GM18519 (cell line): ENCODE measurements around the gene RETN.

Experiments used
- ATAC-seq: cut with Tn5 transposase; IDR thresholded peaks from one replicate; pipeline ENCODE4 v1.9.1; 2021; ENCODE audit warnings: mild to moderate bottlenecking, moderate library complexity; ENCODE audit not compliant: unreplicated experiment, low FRiP score

RETN gene

GRCh38 chr19:7657131-7657751 lies 11.6 kb upstream of the RETN start:
- no peak for ATAC-seq

- ATAC-seq, result peak; percentile 67
Measured at GRCh38 chr19:7658219-7658686, 10.6 kb upstream of the RETN start.

GRCh38 chr19:7661744-7662538 lies 6.9 kb upstream of the RETN start:
- ATAC-seq, result no peak

GRCh38 chr19:7662657-7663056 lies 6.2 kb upstream of the RETN start:
- ATAC-seq, result no peak

DNA sequence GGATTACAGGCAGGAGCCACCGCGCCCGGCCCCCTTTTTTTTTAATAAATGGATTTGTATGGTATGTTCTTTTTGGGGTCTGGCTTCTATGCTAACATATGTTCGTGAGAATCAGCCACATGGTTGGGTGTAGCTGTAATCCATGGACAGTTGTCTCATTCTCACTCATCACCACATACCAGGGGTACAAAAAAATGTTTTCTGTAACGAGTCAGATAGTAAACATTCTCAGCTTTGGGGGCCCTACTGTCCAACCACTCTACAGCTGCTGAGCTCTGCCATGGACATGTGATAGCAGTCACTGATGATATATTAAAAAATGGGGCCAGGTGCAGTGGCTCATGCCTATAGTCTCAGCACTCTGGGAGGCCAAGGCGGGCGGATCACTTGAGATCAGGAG lies 5.1 kb upstream of the RETN start:
- no peak for ATAC-seq

- no peak for ATAC-seq
Measured at GRCh38 chr19:7665076-7665475, 3.8 kb upstream of the RETN start.

GRCh38 chr19:7669641-7670040 lies 792 bp downstream of the RETN start:
- no peak for ATAC-seq

DNA sequence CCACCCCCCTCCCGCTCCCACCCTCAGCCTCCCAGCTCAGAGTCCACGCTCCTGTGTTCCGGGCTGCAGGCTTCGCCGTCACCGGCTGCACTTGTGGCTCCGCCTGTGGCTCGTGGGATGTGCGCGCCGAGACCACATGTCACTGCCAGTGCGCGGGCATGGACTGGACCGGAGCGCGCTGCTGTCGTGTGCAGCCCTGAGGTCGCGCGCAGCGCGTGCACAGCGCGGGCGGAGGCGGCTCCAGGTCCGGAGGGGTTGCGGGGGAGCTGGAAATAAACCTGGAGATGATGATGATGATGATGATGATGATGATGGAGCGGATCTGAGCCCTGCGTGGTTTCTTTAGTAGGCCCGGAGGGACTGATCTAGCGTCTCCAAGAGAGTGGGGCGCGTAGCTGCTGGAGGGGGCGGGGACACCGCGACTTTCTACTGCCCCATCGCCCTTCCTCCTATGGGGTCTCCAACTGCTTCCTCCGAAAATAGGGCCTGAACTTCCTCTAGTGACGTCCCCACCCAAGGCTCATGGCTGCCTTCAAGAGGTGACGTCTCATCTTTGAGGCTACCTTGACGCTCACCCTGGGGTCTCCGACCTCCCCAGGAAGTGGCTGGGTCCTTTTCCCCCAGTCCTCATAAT lies 1.4 kb downstream of the RETN start:
- ATAC-seq, result no peak

GRCh38 chr19:7670790-7671189 lies 1.9 kb downstream of the RETN start:
- no peak for ATAC-seq

DNA sequence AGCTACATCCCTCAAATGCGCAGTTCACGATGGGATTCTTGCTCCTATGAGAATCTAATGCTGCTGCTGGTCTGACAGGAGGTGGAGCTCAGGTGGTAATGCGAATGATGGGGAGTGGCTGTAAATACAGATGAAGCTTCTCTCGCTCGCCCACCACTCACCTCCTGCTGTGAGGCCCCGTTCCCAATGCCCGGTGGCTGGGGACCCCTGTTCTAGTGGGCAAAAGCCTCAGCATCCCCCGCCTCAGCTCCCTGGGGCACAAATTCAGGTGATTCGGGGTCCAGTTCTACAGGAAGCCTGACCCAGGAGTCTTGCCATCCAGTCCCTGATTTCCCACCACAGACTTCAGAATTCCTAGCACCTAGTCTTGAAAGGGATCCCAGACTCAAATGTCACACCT lies 3.7 kb downstream of the RETN start:
- no peak for ATAC-seq

GRCh38 chr19:7674010-7675005 lies 5.5 kb downstream of the RETN start:
- no peak for ATAC-seq

- ATAC-seq, result no peak
Measured at GRCh38 chr19:7676376-7676775, 7.5 kb downstream of the RETN start.

- ATAC-seq, result no peak
Measured at GRCh38 chr19:7676854-7677253, 8.0 kb downstream of the RETN start, which contains the start of gene MCEMP1. MCEMP1 (plus strand) TSS chr19:7677090; CDS start chr19:7677121, 31 bp downstream.

- ATAC-seq, result no peak
Measured at GRCh38 chr19:7677669-7678311, 8.9 kb downstream of the RETN start.

GRCh38 chr19:7678971-7679751 lies 10.3 kb downstream of the RETN start:
- ATAC-seq, result no peak

DNA sequence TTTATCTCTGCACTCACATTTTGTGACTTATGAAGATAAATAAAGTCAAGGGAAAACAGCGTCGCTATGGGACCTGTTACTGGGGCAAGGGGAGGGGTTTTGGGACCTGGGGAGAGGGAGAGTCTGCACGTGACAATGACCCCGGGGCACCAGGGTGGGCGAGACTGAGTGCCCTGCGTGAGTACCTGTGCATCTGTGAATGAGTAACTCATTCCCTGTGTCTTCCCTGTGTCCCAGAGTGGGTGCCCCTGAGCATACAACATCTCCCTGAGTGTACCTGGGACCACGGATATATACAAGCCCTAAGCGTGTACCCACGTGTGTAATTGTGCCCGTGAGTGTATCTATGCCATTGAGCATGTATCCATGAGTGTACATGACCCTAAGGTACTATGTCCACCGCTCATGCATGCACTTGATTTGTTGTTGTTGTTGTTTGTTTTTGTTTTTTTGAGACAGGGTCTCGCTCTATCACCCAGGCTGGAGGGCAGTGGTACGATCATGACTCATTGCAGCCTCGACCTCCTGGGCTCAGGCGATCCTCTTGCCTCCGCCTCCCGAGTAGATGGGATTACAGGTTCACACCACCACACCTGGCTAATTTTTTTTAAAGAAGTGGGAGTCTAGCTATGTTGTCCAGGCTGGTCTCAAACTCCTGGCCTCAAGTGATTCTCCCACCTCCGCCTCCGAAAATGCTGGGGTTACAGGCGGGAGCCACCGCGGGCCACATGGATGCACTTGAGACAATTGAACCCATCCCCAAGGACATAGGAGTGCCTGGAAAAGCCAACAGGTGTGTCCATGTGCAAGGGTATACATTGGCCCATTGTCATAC lies 11.1 kb downstream of the RETN start:
- ATAC-seq, result no peak

DNA sequence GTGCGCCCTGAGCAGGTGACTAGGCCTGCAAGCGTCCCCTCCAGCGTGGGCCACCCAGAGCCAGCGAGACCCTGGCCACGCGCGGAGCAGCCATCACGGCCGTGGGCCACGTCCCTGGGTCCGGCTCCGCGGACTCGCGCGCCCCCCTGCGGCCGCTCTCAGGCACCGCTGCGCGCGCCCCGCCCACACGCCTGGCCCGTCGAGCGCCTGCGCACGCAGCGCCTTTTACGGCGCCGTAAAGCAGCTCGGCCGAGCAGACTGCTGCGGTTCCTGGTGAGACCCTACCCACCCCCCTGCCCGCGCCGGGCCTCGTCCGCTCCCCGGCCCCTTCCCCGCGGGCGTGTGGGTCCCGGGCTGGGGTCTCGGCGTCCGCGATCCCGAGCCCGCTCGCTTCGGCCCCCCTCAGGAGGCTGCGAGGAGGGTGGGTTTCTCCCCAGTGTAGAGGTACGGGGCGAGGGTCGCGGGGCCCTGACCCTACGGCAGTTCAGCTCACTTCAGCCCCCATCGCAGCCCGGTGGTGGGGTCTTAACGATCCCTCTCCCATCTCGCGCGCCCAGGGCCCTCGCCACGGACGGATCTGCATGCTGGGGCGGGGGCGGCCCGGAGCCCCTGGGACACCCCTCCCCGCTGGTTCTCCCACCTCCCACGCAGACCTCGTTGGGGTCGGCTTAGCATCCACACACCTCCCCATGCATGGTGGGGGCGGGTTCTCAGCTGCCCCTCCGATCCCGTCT lies 11.9 kb downstream of the RETN start, which contains the start of gene TRAPPC5:
TSS of gene TRAPPC5 (plus strand) at position 228 of the 734 bp plus-strand sequence. CDS start 1,421 bp downstream, outside the sequence.
- peak; percentile 41 for ATAC-seq
